ENCODE data around the gene SFTPB.

SFTPB gene

GRCh38 chr2:85666435-85667316 lies 1.3 kb downstream of the SFTPB start:
- TF ChIP-seq, protein P1, sequence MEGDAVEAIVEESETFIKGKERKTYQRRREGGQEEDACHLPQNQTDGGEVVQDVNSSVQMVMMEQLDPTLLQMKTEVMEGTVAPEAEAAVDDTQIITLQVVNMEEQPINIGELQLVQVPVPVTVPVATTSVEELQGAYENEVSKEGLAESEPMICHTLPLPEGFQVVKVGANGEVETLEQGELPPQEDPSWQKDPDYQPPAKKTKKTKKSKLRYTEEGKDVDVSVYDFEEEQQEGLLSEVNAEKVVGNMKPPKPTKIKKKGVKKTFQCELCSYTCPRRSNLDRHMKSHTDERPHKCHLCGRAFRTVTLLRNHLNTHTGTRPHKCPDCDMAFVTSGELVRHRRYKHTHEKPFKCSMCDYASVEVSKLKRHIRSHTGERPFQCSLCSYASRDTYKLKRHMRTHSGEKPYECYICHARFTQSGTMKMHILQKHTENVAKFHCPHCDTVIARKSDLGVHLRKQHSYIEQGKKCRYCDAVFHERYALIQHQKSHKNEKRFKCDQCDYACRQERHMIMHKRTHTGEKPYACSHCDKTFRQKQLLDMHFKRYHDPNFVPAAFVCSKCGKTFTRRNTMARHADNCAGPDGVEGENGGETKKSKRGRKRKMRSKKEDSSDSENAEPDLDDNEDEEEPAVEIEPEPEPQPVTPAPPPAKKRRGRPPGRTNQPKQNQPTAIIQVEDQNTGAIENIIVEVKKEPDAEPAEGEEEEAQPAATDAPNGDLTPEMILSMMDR (IDR thresholded peaks at IDR 0.05; ENCODE audit: insufficient read depth, low read length, missing control alignments), result no peak
- CTCF ChIA-PET, result interaction anchor here (0.9 to 3.5 kb wide), 7 partner anchors 8 to 41 kb away, joined by 3 to 10 read pairs (median 4); no protein-coding TSS in a partner anchor
- POLR2A ChIA-PET, result interaction anchor here (0.6 kb wide), 1 partner anchor 278 kb away, joined by 3 read pairs; no protein-coding TSS in a partner anchor
- no peak for DNase-seq (ENCODE audit: low read depth, low spot score)
- no peak overlapping the region for H3K4me3 ChIP-seq (ENCODE audit: low read depth, low read length)

GRCh38 chr2:85666016-85666415 lies 2.0 kb downstream of the SFTPB start:
- no peak overlapping the region for H3K4me3 ChIP-seq (ENCODE audit: low read depth, low read length)
- no peak for DNase-seq (ENCODE audit: low read depth, low spot score)
- ChIA-PET CTCF (interaction anchor here (1.2 to 3.5 kb wide), 6 partner anchors 7 to 41 kb away, joined by 3 to 10 read pairs (median 4); no protein-coding TSS in a partner anchor), POLR2A (interaction anchor here (0.6 kb wide), 1 partner anchor 277 kb away, joined by 3 read pairs; no protein-coding TSS in a partner anchor)
- TF ChIP-seq, protein P1 (IDR thresholded peaks at IDR 0.05; ENCODE audit: insufficient read depth, low read length, missing control alignments), result no peak

DNA sequence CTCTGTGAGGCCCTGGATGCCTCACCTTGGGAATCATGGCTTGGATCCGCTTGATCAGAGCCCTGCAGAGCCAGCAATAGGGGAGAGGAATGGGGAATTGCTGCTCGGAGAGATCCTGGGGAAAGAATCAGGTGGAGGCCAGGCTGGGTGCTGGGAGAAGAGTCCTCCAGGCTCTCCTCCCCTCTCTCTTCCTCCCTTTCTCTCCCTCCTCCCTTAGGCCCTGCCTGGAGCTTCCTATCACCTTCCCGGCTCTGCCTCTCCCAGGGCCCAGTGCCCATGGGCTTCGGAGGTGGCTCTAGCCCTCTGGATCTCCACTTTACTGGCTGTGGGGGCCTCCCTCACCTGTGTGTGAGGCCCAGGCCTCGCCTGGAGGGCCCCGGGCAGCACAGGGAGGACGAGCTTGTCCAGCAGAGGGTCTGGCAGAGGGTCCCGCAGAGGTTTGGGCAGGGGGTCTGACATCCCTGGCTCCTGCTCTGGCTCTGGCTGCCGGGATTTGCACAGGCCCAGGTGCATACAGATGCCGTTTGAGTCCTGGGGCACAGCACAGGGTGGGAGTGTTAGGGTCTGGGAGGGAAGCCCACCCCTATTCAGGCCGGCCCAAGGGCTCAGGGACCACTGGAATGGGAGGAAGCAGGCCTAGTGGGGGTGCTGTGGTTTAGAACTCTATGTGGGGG lies 2.6 kb downstream of the SFTPB start:
- TF ChIP-seq, protein P1 (IDR thresholded peaks at IDR 0.05; ENCODE audit: insufficient read depth, low read length, missing control alignments), result no peak
- DNase-seq (ENCODE audit: low read depth, low spot score), result no peak
- no peak overlapping the region for H3K4me3 ChIP-seq (ENCODE audit: low read depth, low read length)
- ChIA-PET POLR2A (no interaction called here), CTCF (interaction anchor here (1.2 to 3.5 kb wide), 6 partner anchors 11 to 42 kb away, joined by 3 to 13 read pairs (median 7); no protein-coding TSS in a partner anchor)

DNA sequence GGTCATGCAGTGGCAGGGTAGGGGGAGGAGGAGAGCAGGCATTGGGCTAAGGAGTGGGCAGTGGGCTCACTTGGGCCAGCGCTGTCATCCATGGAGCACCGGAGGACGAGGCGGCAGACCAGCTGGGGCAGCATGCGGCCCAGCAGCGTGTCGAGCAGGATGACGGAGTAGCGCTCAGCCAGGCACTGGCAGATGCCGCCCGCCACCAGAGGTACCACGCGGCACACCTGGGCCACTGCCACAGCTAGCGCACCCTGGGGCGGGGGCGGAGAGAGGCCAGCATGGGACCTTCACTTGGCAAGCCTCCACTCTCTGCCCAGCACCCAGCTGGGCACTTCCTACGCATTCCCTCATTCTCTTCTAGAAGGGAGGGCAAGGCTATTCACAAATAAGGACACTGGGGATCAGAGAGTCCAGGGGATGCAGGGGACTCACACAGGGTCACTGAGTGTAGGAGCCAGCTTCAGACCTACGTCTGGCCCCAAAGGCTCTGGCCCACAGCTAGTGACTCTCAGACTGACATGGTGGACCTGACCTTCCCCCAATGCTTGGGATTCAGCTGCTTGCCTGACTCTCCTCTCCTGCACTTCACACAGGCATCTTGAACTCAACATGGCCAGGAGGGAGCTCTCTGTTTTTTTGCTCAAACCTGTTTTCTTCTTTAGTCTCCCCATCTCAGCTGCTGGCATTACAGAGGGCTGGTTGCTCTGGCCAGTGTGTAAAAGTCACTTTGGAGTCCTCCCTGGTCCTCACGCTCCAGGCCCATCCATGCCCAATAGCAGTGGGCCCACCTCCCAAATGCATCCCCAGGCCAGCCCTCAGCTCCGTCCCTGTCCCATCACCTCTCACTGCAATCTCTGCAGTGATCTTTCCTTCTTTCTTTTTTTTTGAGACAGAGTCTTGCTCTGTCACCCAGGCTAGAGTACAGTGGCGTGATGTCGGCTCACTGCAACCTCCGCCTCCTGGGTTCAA lies 4.1 kb downstream of the SFTPB start:
- CTCF ChIA-PET, result interaction anchor here (1.0 to 2.2 kb wide), 6 partner anchors 10 to 44 kb away, joined by 3 to 13 read pairs (median 8); no protein-coding TSS in a partner anchor
- no peak overlapping the region for H3K4me3 ChIP-seq (ENCODE audit: low read depth, low read length)
- POLR2A ChIA-PET, result interaction anchor here (1.1 kb wide), 1 partner anchor 43 kb away, joined by 3 read pairs; no protein-coding TSS in a partner anchor
- TF ChIP-seq, protein P1 (IDR thresholded peaks at IDR 0.05; ENCODE audit: insufficient read depth, low read length, missing control alignments), result no peak
- DNase-seq (ENCODE audit: low read depth, low spot score), result no peak

GRCh38 chr2:85662899-85663593 lies 5.0 kb downstream of the SFTPB start:
- TF ChIP-seq, protein P1 (IDR thresholded peaks at IDR 0.05; ENCODE audit: insufficient read depth, low read length, missing control alignments), result no peak
- ChIA-PET POLR2A (no interaction called here), CTCF (interaction anchor here (1.0 to 1.8 kb wide), 3 partner anchors 12 to 16 kb away, joined by 3 to 9 read pairs (median 6); no protein-coding TSS in a partner anchor)
- H3K4me3 ChIP-seq (ENCODE audit: low read depth, low read length), result no peak overlapping the region
- peak; percentile 42 for DNase-seq (ENCODE audit: low read depth, low spot score)

Measured in AG04449 (cell line).